SU-DHL-6 (cell line): Measurements from ENCODE around the gene KRT81.

Experiments used
- H2AFZ ChIP-seq: fragments of 200-600 bp; sonication (generic); 2 replicates; pipeline ENCODE4 v1.6.1; 2014; ENCODE audit warnings: low read depth, mild to moderate bottlenecking, moderate library complexity, mixed read lengths, antibody characterized with exemption, low read length; ENCODE audit not compliant: severe bottlenecking
- H3F3A ChIP-seq: fragments of 200-600 bp; shearing (Covaris generic); 2 replicates; pipeline ENCODE4 v1.6.0; 2016; ENCODE audit warnings: antibody characterized with exemption, mild to moderate bottlenecking; ENCODE audit not compliant: insufficient read depth
- H3K27ac ChIP-seq: fragments of 200-600 bp; sonication (generic); 2 replicates; pipeline ENCODE4 v1.5.1; 2016; ENCODE audit warnings: low read depth, mild to moderate bottlenecking, low read length, moderate library complexity, mixed read lengths
- H3K27me3 ChIP-seq: fragments of 200-600 bp; sonication (generic), shearing (Covaris generic); 2 replicates; pipeline ENCODE4 v1.6.0; 2014; ENCODE audit warnings: mild to moderate bottlenecking, low read length
- H3K36me3 ChIP-seq: fragments of 200-600 bp; sonication (generic); 2 replicates; pipeline ENCODE4 v1.6.1; 2014; ENCODE audit warnings: mild to moderate bottlenecking, low read length, mixed read lengths
- H3K4me2 ChIP-seq: fragments of 300-600, 200-600 bp; shearing (Covaris generic), sonication (generic); 2 replicates; pipeline ENCODE4 v1.6.0; 2014; ENCODE audit warnings: low read length, low read depth, mild to moderate bottlenecking; ENCODE audit not compliant: poor library complexity, severe bottlenecking
- H3K4me3 ChIP-seq: fragments of 200-600 bp; sonication (generic); 2 replicates; pipeline ENCODE4 v1.5.1; 2014; ENCODE audit warnings: antibody characterized with exemption, low read length, mild to moderate bottlenecking, mixed read lengths; ENCODE audit not compliant: insufficient read depth, poor library complexity, severe bottlenecking
- H3K79me2 ChIP-seq: fragments of 200-600 bp; sonication (generic); 2 replicates; pipeline ENCODE4 v1.6.1; 2014; ENCODE audit warnings: mild to moderate bottlenecking, low read length, moderate library complexity; ENCODE audit not compliant: insufficient read depth
- H3K9ac ChIP-seq: fragments of 200-600 bp; sonication (generic); 2 replicates; pipeline ENCODE4 v1.7.0; 2014; ENCODE audit warnings: mild to moderate bottlenecking, low read length
- H3K9me2 ChIP-seq: fragments of 200-600 bp; sonication (generic); replicated peaks from 2 replicates; pipeline ENCODE4 v1.6.1; 2014; ENCODE audit warnings: low read length; ENCODE audit not compliant: insufficient read depth
- H3K9me3 ChIP-seq: fragments of 200-600 bp; sonication (generic); 2 replicates; pipeline ENCODE4 v1.6.1; 2014; ENCODE audit warnings: low read length, mixed read lengths; ENCODE audit not compliant: insufficient read depth
- H4K20me1 ChIP-seq: fragments of 200-600 bp; sonication (generic); 2 replicates; pipeline ENCODE4 v1.6.1; 2014; ENCODE audit warnings: low read depth, mild to moderate bottlenecking, antibody characterized with exemption, low read length, moderate library complexity, mixed read lengths
- EZH2phosphoT487 ChIP-seq: fragments of 200-600 bp; sonication (generic), shearing (Covaris generic); conservative IDR thresholded peaks from 2 replicates; pipeline ENCODE4 v1.6.1; 2018; ENCODE audit warnings: mild to moderate bottlenecking, antibody characterized with exemption, low read length, moderate library complexity, mixed read lengths
- TF ChIP-seq, protein P1 (sequence below): fragments of 200-600 bp; sonication (generic); IDR thresholded peaks from one replicate; pipeline ENCODE4 v1.5.1; 2017; ENCODE audit warnings: antibody characterized with exemption, mild to moderate bottlenecking, low read length, moderate library complexity; ENCODE audit not compliant: insufficient read depth, poor library complexity, severe bottlenecking

The KRT81 gene

DNA sequence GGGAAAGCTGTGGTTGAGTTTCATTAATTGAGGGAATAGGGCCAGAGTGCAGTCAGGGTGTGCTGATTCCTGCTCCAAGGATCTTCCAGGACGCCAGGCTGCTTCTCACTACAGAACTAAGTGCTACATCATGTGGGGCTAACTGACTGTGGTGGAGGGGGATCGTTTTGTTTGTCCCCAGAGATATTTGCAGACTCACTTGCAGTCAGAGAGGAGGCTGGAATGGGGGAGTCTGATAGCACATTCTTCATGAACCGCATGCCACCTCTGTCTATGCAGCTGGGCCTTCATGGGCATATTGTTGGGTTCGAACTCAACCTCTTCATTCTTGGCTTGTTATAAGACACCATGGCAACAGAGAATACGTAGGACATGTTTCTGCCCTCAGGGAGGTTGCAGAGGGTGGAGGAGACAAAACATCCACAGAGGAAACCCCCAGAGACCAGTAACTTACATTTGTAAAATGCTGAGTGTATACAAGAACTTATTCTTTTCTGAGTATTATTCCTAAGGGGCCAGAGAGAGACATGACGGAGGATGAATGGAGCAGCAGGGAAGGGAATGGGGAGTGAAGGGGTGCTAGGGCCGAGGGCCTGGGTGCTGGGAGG is 45.3 kb downstream of the KRT81 start:
- Histone ChIP-seq H3K4me2 (no peak overlapping the region), H3K9me3 (no peaks in the 10 kb centered on the region), H3K9ac (no peak overlapping the region), H3K27me3 (no peaks in the 10 kb centered on the region), H3K9me2 (no peaks in the 10 kb centered on the region), H3K36me3 (no peaks in the 10 kb centered on the region), H2AFZ (no peak overlapping the region), H3K27ac (no peak overlapping the region), H3K4me3 (no peak overlapping the region), H3K79me2 (no peaks in the 10 kb centered on the region), H3F3A (no peaks in the 10 kb centered on the region), H4K20me1 (no peaks in the 10 kb centered on the region)
- no peak for TF ChIP-seq EZH2phosphoT487
- TF ChIP-seq, protein P1, sequence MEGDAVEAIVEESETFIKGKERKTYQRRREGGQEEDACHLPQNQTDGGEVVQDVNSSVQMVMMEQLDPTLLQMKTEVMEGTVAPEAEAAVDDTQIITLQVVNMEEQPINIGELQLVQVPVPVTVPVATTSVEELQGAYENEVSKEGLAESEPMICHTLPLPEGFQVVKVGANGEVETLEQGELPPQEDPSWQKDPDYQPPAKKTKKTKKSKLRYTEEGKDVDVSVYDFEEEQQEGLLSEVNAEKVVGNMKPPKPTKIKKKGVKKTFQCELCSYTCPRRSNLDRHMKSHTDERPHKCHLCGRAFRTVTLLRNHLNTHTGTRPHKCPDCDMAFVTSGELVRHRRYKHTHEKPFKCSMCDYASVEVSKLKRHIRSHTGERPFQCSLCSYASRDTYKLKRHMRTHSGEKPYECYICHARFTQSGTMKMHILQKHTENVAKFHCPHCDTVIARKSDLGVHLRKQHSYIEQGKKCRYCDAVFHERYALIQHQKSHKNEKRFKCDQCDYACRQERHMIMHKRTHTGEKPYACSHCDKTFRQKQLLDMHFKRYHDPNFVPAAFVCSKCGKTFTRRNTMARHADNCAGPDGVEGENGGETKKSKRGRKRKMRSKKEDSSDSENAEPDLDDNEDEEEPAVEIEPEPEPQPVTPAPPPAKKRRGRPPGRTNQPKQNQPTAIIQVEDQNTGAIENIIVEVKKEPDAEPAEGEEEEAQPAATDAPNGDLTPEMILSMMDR = no peak

DNA sequence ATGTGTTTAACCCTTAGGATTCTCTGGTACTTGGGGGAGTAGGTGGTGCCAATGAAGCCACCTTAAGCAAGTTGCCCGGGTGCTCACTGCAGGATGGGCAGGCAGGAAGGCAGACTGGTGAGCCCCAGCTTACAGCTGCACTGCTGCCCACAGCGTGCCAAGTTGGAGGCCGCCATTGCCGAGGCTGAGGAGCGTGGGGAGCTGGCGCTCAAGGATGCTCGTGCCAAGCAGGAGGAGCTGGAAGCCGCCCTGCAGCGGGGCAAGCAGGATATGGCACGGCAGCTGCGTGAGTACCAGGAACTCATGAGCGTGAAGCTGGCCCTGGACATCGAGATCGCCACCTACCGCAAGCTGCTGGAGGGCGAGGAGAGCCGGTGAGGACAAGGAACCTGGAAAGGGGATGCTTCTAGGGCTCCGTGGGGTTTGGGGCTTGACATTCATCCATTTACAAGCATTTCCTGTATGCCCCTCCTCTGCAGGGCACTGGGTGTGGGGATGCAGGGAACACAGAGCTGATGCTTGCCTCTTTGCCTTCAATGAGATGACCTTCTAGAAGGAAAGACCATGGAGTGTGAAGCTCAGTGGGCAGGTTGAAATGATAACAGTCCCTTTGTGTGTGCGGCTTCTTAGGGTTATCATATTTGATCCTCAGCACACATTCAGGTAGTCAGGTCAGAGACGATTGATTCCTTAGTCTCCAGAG is 45.9 kb downstream of the KRT81 start:
- H3K4me2 ChIP-seq = no peak overlapping the region
- H3K9me2 ChIP-seq = no peaks in the 10 kb centered on the region
- H3K27ac ChIP-seq = no peak overlapping the region
- no peaks in the 10 kb centered on the region for H3K36me3 ChIP-seq
- no peaks in the 10 kb centered on the region for H4K20me1 ChIP-seq
- no peak overlapping the region for H3K4me3 ChIP-seq
- H2AFZ ChIP-seq = no peak overlapping the region
- no peaks in the 10 kb centered on the region for H3F3A ChIP-seq
- H3K79me2 ChIP-seq = no peaks in the 10 kb centered on the region
- no peaks in the 10 kb centered on the region for H3K9me3 ChIP-seq
- no peak for TF ChIP-seq EZH2phosphoT487
- TF ChIP-seq, protein P1 = no peak
- no peak overlapping the region for H3K9ac ChIP-seq
- no peaks in the 10 kb centered on the region for H3K27me3 ChIP-seq

DNA sequence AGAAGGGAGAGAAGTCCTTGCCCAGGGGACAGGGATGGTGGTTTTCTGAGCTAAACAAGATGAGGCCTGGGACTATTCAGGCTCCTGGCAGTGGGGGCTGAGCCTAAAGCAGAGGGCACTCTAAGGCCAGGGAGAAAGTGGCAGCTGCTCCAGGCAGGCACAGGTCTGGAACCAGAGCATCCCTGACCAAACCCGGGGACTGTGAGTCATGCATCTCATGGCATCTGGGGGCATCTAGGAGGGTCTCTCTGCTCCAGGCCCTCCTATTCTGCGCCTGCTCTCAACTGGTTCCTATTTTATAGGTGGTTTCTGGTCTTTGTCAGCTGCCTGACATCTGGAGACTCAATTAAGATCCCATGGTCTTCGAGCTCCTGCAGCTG is 46.7 kb downstream of the KRT81 start:
- H3K4me2 ChIP-seq = no peak overlapping the region
- TF ChIP-seq, protein P1 = no peak
- TF ChIP-seq EZH2phosphoT487 = no peak
- no peaks in the 10 kb centered on the region for H3F3A ChIP-seq
- no peaks in the 10 kb centered on the region for H3K79me2 ChIP-seq
- H3K36me3 ChIP-seq = no peaks in the 10 kb centered on the region
- H3K9me2 ChIP-seq = no peaks in the 10 kb centered on the region
- no peak overlapping the region for H3K9ac ChIP-seq
- H3K9me3 ChIP-seq = no peaks in the 10 kb centered on the region
- H2AFZ ChIP-seq = no peak overlapping the region
- no peak overlapping the region for H3K4me3 ChIP-seq
- no peak overlapping the region for H3K27ac ChIP-seq
- no peaks in the 10 kb centered on the region for H4K20me1 ChIP-seq
- H3K27me3 ChIP-seq = no peaks in the 10 kb centered on the region
